ENCODE results near the gene TCF12. TPM values are rescaled to one million over a fixed set of nuclear protein-coding genes. Genes with fewer than 3 reads are reported as not detected.
A peak's percentile ranks its signal among the peaks of the same experiment; 100 is the strongest.

The TCF12 gene
- total RNA-seq, 1 donor from 2014 or later: 149 TPM

DNA sequence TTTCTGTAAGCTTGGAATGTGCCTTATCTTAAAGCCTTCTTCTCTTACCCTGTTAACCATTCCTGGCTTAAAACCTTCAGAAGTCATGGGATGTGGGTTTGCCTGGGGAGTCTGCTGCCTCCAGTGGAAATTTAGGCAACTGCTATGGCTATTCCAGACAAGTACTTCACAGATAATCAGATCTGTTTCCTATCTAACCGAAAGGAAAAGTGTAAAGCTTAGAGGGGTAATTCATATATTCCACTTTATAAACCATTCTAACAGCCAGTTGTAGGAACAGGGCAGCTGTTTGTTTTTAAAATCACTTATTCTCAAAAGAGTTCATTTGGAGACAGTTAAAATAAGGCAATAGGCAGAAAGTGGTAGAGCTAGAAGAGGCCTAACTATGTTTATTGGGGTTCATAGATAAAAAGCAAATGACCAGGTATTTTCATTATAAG lies 219.9 kb downstream of the TCF12 start:
- Histone ChIP-seq H3K79me2 (ENCODE audit: low read depth) (peaks cover 76% of the 10 kb centered on the region), H3K9ac (no peak overlapping the region), H3K36me3 (no peaks in the 10 kb centered on the region), H3K27me3 (no peaks in the 10 kb centered on the region), H3K4me2 (peak overlapping the region; percentile 4), H3K4me1 (peaks cover 34% of the 10 kb centered on the region), H3K27ac (peak overlapping the region; percentile 15), H3F3A (ENCODE audit: low read depth) (peaks cover 33% of the 10 kb centered on the region), H3K4me3 (no peak overlapping the region), H4K20me1 (ENCODE audit: low read depth) (no peaks in the 10 kb centered on the region), H2AFZ (replicated peaks) (no peak overlapping the region), H3K9me3 (ENCODE audit: low read depth) (no peaks in the 10 kb centered on the region)
- TF ChIP-seq EZH2 (IDR thresholded peaks at IDR 0.05): no peak
- no peak for TF ChIP-seq EZH2phosphoT487 (IDR thresholded peaks at IDR 0.05)
- peak; percentile 82 for TF ChIP-seq CTCF (IDR thresholded peaks at IDR 0.05)
- Mint-ChIP-seq H3K4me1 (peaks cover 26% of the 10 kb centered on the region), H3K9me3 (no peaks in the 10 kb centered on the region), H3K27ac (no peak overlapping the region), H3K4me3 (no peak overlapping the region), H3K36me3 (no peaks in the 10 kb centered on the region), H3K27me3 (ENCODE audit: insufficient read depth, low read depth) (peaks cover 2% of the 10 kb centered on the region)
- DNase-seq (ENCODE audit: low spot score): peak; percentile 82

- H3K9me3 ChIP-seq (ENCODE audit: low read depth): no peaks in the 10 kb centered on the region
- Mint-ChIP-seq H3K27me3 (ENCODE audit: insufficient read depth, low read depth) (no peaks in the 10 kb centered on the region), H3K27ac (peak overlapping the region; percentile 15), H3K4me3 (no peak overlapping the region), H3K36me3 (no peaks in the 10 kb centered on the region), H3K9me3 (no peaks in the 10 kb centered on the region), H3K4me1 (peaks cover 28% of the 10 kb centered on the region)
- H3K27ac ChIP-seq: peak overlapping the region; percentile 9
- H3K27me3 ChIP-seq: no peaks in the 10 kb centered on the region
- DNase-seq (ENCODE audit: low spot score): no peak
- H4K20me1 ChIP-seq (ENCODE audit: low read depth): peaks cover 17% of the 10 kb centered on the region
- H3K79me2 ChIP-seq (ENCODE audit: low read depth): peaks cover 74% of the 10 kb centered on the region
- H3K4me1 ChIP-seq: peaks cover 35% of the 10 kb centered on the region
- H3K9ac ChIP-seq: no peak overlapping the region
- H3K4me2 ChIP-seq: peak overlapping the region; percentile 11
- H2AFZ ChIP-seq (replicated peaks): no peak overlapping the region
- no peaks in the 10 kb centered on the region for H3K36me3 ChIP-seq
- TF ChIP-seq EZH2phosphoT487 (IDR thresholded peaks at IDR 0.05): no peak
- no peak for TF ChIP-seq EZH2 (IDR thresholded peaks at IDR 0.05)
- TF ChIP-seq CTCF (IDR thresholded peaks at IDR 0.05): no peak
- no peak overlapping the region for H3K4me3 ChIP-seq
- peaks cover 9% of the 10 kb centered on the region for H3F3A ChIP-seq (ENCODE audit: low read depth)
Measured at GRCh38 chr15:57143511-57144078, 225.2 kb downstream of the TCF12 start.

GRCh38 chr15:57144448-57144847 lies 226.0 kb downstream of the TCF12 start:
- H3F3A ChIP-seq (ENCODE audit: low read depth): peaks cover 9% of the 10 kb centered on the region
- H3K9ac ChIP-seq: no peak overlapping the region
- H3K27me3 ChIP-seq: no peaks in the 10 kb centered on the region
- peaks cover 17% of the 10 kb centered on the region for H4K20me1 ChIP-seq (ENCODE audit: low read depth)
- no peaks in the 10 kb centered on the region for H3K9me3 ChIP-seq (ENCODE audit: low read depth)
- TF ChIP-seq CTCF (IDR thresholded peaks at IDR 0.05): no peak
- no peak for TF ChIP-seq EZH2 (IDR thresholded peaks at IDR 0.05)
- no peak for TF ChIP-seq EZH2phosphoT487 (IDR thresholded peaks at IDR 0.05)
- H3K4me1 ChIP-seq: peaks cover 35% of the 10 kb centered on the region
- Mint-ChIP-seq H3K9me3 (no peaks in the 10 kb centered on the region), H3K36me3 (no peaks in the 10 kb centered on the region), H3K27me3 (ENCODE audit: insufficient read depth, low read depth) (no peaks in the 10 kb centered on the region), H3K4me1 (peaks cover 30% of the 10 kb centered on the region), H3K27ac (no peak overlapping the region), H3K4me3 (no peak overlapping the region)
- H3K4me2 ChIP-seq: no peak overlapping the region
- peak overlapping the region; percentile 9 for H3K27ac ChIP-seq
- no peak overlapping the region for H3K4me3 ChIP-seq
- no peak overlapping the region for H2AFZ ChIP-seq (replicated peaks)
- no peaks in the 10 kb centered on the region for H3K36me3 ChIP-seq
- peaks cover 67% of the 10 kb centered on the region for H3K79me2 ChIP-seq (ENCODE audit: low read depth)
- no peak for DNase-seq (ENCODE audit: low spot score)
